ENCODE measurements around the gene SLC35E1.

SLC35E1 gene

GRCh38 chr19:16595097-16595496 lies 22.9 kb upstream of the SLC35E1 start:
- DNase-seq, result no peak

- DNase-seq, result peak in 1 of 2 experiments; percentile 36
Measured at GRCh38 chr19:16594681-16595091, 22.5 kb upstream of the SLC35E1 start.

GRCh38 chr19:16594131-16594586 lies 21.9 kb upstream of the SLC35E1 start:
- peak; percentile 46 to 58 for DNase-seq

- no peak for DNase-seq
Measured at GRCh38 chr19:16593181-16593580, 21.0 kb upstream of the SLC35E1 start.

GRCh38 chr19:16591803-16592556 lies 19.8 kb upstream of the SLC35E1 start:
- no peak for DNase-seq

GRCh38 chr19:16590876-16591802 lies 18.9 kb upstream of the SLC35E1 start:
- DNase-seq, result no peak

- no peak for DNase-seq
Measured at GRCh38 chr19:16589917-16590316, 17.7 kb upstream of the SLC35E1 start.

GRCh38 chr19:16588824-16589577 lies 16.8 kb upstream of the SLC35E1 start:
- no peak for DNase-seq

- DNase-seq, result peak; percentile 68 to 72
Measured at GRCh38 chr19:16587833-16588823, 15.9 kb upstream of the SLC35E1 start.

- DNase-seq, result peak; percentile 59 to 62
Measured at GRCh38 chr19:16586991-16587832, 15.0 kb upstream of the SLC35E1 start.

- no peak for DNase-seq
Measured at GRCh38 chr19:16586477-16586871, 14.3 kb upstream of the SLC35E1 start.

- DNase-seq, result peak; percentile 50 to 65
Measured at GRCh38 chr19:16585808-16586476, 13.7 kb upstream of the SLC35E1 start.

GRCh38 chr19:16585094-16585801 lies 13.0 kb upstream of the SLC35E1 start:
- peak in 1 of 2 experiments; percentile 24 for DNase-seq

GRCh38 chr19:16584248-16585093 lies 12.3 kb upstream of the SLC35E1 start:
- peak; percentile 90 to 92 for DNase-seq

- no peak for DNase-seq
Measured at GRCh38 chr19:16582486-16583261, 10.5 kb upstream of the SLC35E1 start.

GRCh38 chr19:16581971-16582343 lies 9.7 kb upstream of the SLC35E1 start:
- no peak for DNase-seq

GRCh38 chr19:16581145-16581970 lies 9.1 kb upstream of the SLC35E1 start:
- no peak for DNase-seq

Data from activated CD4-positive, alpha-beta T cell treated with anti-CD3 and anti-CD28 coated beads, Interleukin-2, amount 50 U/mL, for 48 hours (primary cell).